ENCODE measurements around the gene IL1RAP.

Gene IL1RAP

GRCh38 chr3:190504354-190505125 is 9.3 kb upstream of the IL1RAP start:
- DNase-seq (ENCODE audit: low spot score): no peak
- no peak for TF ChIP-seq CTCF (IDR thresholded peaks at IDR 0.05; ENCODE audit: extremely low read depth, insufficient read depth, missing control alignments)
- in situ Hi-C loops (cut with MboI; ENCODE audit: low pct_unique_long_range_greater_than_20kb, low sequenced_read_pairs, unreplicated experiment): no loop called here

GRCh38 chr3:190505381-190506003 is 8.4 kb upstream of the IL1RAP start:
- TF ChIP-seq CTCF (IDR thresholded peaks at IDR 0.05; ENCODE audit: extremely low read depth, insufficient read depth, missing control alignments): no peak
- in situ Hi-C loops (cut with MboI; ENCODE audit: low pct_unique_long_range_greater_than_20kb, low sequenced_read_pairs, unreplicated experiment): no loop called here
- DNase-seq (ENCODE audit: low spot score): no peak

DNA sequence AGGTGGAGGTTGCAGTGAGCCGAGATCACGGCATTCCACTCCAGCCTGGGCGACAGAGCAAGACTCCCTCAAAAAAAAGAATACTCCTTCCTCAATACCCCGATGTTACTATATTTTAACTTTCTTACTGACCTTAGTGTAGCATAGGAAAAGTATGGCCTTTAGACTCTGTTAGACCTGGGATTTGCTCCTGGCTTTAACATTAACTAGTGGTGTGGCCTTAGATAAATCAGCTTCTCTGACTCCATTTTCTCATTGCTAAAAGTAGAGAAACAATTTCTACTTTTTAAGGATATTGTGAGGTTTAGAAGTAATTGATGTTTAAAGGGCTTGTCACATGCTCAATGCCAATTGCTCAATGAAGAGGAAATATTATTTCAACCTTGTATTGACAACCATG is 7.6 kb upstream of the IL1RAP start:
- TF ChIP-seq CTCF (IDR thresholded peaks at IDR 0.05; ENCODE audit: extremely low read depth, insufficient read depth, missing control alignments): no peak
- no peak for DNase-seq (ENCODE audit: low spot score)
- in situ Hi-C loops (cut with MboI; ENCODE audit: low pct_unique_long_range_greater_than_20kb, low sequenced_read_pairs, unreplicated experiment): no loop called here

DNA sequence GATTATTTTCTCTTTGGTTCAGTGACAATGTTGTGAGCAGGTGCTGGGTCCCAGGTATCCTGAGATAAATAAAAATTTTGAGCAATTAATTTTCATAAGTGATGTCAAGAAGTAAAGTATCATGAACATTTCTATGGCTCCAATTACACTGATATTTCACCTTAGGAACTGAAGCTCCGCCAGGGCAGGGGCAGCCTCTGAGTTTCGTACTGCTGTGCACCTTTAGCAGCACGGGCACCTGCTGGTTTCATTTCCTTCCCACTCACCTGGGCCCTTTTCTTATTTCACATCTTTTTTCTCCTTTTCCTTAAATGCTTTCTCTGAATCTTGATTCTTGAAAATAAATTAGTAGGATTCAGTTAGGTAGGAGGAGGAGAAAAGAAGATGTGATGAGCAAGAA is 1.2 kb upstream of the IL1RAP start:
- no peak for DNase-seq (ENCODE audit: low spot score)
- no peak for TF ChIP-seq CTCF (IDR thresholded peaks at IDR 0.05; ENCODE audit: extremely low read depth, insufficient read depth, missing control alignments)
- in situ Hi-C loops (cut with MboI; ENCODE audit: low pct_unique_long_range_greater_than_20kb, low sequenced_read_pairs, unreplicated experiment): no loop called here

- no peak for TF ChIP-seq CTCF (IDR thresholded peaks at IDR 0.05; ENCODE audit: extremely low read depth, insufficient read depth, missing control alignments)
- peak; percentile 20 for DNase-seq (ENCODE audit: low spot score)
- in situ Hi-C loops (cut with MboI; ENCODE audit: low pct_unique_long_range_greater_than_20kb, low sequenced_read_pairs, unreplicated experiment): no loop called here
Observed at GRCh38 chr3:190514413-190515153, 698 bp downstream of the IL1RAP start.

GRCh38 chr3:190516416-190516815 is 2.5 kb downstream of the IL1RAP start:
- TF ChIP-seq CTCF (IDR thresholded peaks at IDR 0.05; ENCODE audit: extremely low read depth, insufficient read depth, missing control alignments): no peak
- in situ Hi-C loops (cut with MboI; ENCODE audit: low pct_unique_long_range_greater_than_20kb, low sequenced_read_pairs, unreplicated experiment): no loop called here
- no peak for DNase-seq (ENCODE audit: low spot score)
